Left lung (tissue), 10 donors: ENCODE measurements around the gene DMXL2. TPM values are rescaled to one million over a fixed set of nuclear protein-coding genes. Genes with fewer than 3 reads are reported as not detected.
"Not testable (repeated sequence)": the region's sequence is repeated elsewhere in the genome, so short reads cannot be mapped to it uniquely, and the experiment has no call there.

Experiments
- ATAC-seq: fragments of 200-7000 bp; cut with Tn5 transposase; one replicate; pipeline ENCODE4 v1.9.1; 2020; ENCODE audit warnings: moderate library complexity
- DNase-seq, 4 donors: peaks; one replicate each; pipeline ENCODE4 v3.0.0-alpha.2; 2013 to 2020
- H3K27ac ChIP-seq, 2 donors: fragments of 200-600 bp; sonication (generic) in 1 of 2; one replicate each; pipeline versions ENCODE4 v1.5.0 to v1.8.0; 2020 to 2021
- H3K27me3 ChIP-seq, 2 donors: fragments of 200-600 bp; sonication (generic) in 1 of 2; one replicate each; pipeline versions ENCODE4 v1.5.0 to v1.8.0; 2020 to 2021
- H3K36me3 ChIP-seq, 2 donors: fragments of 200-600 bp; sonication (generic) in 1 of 2; one replicate each; pipeline versions ENCODE4 v1.5.0 to v1.8.0; 2020 to 2021
- H3K4me1 ChIP-seq, 2 donors: fragments of 200-600 bp; one replicate each; pipeline ENCODE4 v1.8.0; 2021
- H3K4me3 ChIP-seq, 2 donors: fragments of 200-600 bp; sonication (generic) in 1 of 2; one replicate each; pipeline versions ENCODE4 v1.5.0 to v1.8.0; 2020 to 2021; ENCODE audit warnings: mild to moderate bottlenecking in 1 of 2
- H3K9me3 ChIP-seq, 2 donors: fragments of 200-600 bp; sonication (generic) in 1 of 2; one replicate each; pipeline versions ENCODE4 v1.5.0 to v1.8.0; 2020 to 2021
- intact Hi-C, 2 donors: fragments of 100-400 bp; cut with DNase I; formaldehyde crosslinking; loops; one replicate each; pipeline versions ENCODE4 v1.11.2 to v1.14.2; 2022
- polyA plus RNA-seq, 6 donors: library from polyadenylated mRNA; unstranded; fragments of 120-200 nt; gene quantifications; one replicate each; pipeline ENCODE4 v1.2.1, GENCODE V29; 2013; ENCODE audit not compliant: insufficient read length in 6 of 6
- total RNA-seq, 2 donors: library from RNA; stranded (reverse); fragmentation: NEBNext Ultra II Directional; extraction: Animal tissue kit (Norgen Biotek cat#: 25700); gene quantifications; one replicate each; pipeline ENCODE4 v1.2.1, GENCODE V29; 2021
- TF ChIP-seq, protein P1 (sequence below), 2 donors: fragments of 200-600 bp; sonication (generic) in 1 of 2; IDR thresholded peaks; one replicate each; pipeline versions ENCODE4 v1.5.0 to v1.8.0; 2021; ENCODE audit warnings: antibody characterized with exemption in 2 of 2
- donor health status: DM: no; HTN: yes; CAD: no.
- donor health status: DM: no; HTN: no; CAD: no.

Gene DMXL2
- total and polyA plus RNA-seq, 8 donors: 38.7 to 96.5 (median 79.2) TPM

GRCh38 chr15:51619331-51620035, 3.1 kb downstream of the DMXL2 start:
- TF ChIP-seq, protein P1, sequence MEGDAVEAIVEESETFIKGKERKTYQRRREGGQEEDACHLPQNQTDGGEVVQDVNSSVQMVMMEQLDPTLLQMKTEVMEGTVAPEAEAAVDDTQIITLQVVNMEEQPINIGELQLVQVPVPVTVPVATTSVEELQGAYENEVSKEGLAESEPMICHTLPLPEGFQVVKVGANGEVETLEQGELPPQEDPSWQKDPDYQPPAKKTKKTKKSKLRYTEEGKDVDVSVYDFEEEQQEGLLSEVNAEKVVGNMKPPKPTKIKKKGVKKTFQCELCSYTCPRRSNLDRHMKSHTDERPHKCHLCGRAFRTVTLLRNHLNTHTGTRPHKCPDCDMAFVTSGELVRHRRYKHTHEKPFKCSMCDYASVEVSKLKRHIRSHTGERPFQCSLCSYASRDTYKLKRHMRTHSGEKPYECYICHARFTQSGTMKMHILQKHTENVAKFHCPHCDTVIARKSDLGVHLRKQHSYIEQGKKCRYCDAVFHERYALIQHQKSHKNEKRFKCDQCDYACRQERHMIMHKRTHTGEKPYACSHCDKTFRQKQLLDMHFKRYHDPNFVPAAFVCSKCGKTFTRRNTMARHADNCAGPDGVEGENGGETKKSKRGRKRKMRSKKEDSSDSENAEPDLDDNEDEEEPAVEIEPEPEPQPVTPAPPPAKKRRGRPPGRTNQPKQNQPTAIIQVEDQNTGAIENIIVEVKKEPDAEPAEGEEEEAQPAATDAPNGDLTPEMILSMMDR (IDR thresholded peaks at IDR 0.05): no peak
- no peaks in the 10 kb centered on the region for H3K27me3 ChIP-seq
- DNase-seq: peak in 1 of 4 donors; percentile 61

GRCh38 chr15:51617886-51618285, 4.7 kb downstream of the DMXL2 start:
- DNase-seq (no peak), ATAC-seq (no peak)
- Histone ChIP-seq H3K36me3 (peaks cover 0 to 11% of the 10 kb centered on the region in 2 donors), H3K9me3 (no peaks in the 10 kb centered on the region), H3K27ac (no peak overlapping the region), H3K4me1 (peaks cover 0 to 42% of the 10 kb centered on the region in 2 donors), H3K4me3 (no peak overlapping the region), H3K27me3 (no peaks in the 10 kb centered on the region)
- TF ChIP-seq, protein P1 (IDR thresholded peaks at IDR 0.05): no peak
- intact Hi-C loops: no loop called here

More at GRCh38 chr15:51619331-51620035, 3.1 kb downstream of the DMXL2 start:
- Histone ChIP-seq H3K4me3 (peak overlapping the region in 1 of 2 donors; percentile 67), H3K36me3 (peaks cover 0 to 7% of the 10 kb centered on the region in 2 donors), H3K27ac (peak overlapping the region in 1 of 2 donors; percentile 98), H3K9me3 (no peaks in the 10 kb centered on the region), H3K4me1 (peaks cover 3 to 53% of the 10 kb centered on the region in 2 donors)
- intact Hi-C loops: no loop called here
- no peak for ATAC-seq

DNA sequence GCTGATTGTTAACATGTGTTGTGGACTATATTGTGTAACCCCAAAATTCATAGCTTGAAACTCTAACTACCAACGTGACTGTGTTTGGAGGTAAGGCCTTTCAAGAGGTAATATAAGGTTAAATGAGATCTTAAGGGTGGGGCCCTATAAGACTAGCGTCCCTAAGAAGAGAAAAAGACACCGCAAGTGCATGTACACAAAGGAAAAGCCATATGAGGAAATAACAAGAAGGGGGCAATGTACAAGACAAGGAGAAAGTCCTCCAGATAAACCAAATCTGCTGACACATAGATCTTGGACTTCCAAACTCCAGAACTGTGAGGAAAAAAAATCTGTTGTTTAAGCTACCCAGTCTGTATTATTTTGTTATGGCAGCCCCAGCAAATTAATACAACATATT, 8.6 kb downstream of the DMXL2 start:
- TF ChIP-seq, protein P1 (IDR thresholded peaks at IDR 0.05): no peak
- Histone ChIP-seq H3K27ac (no peak overlapping the region), H3K4me1 (peaks cover 0 to 22% of the 10 kb centered on the region in 2 donors), H3K27me3 (no peaks in the 10 kb centered on the region), H3K36me3 (peaks cover 0 to 16% of the 10 kb centered on the region in 2 donors), H3K4me3 (no peak overlapping the region), H3K9me3 (peaks cover 0 to 7% of the 10 kb centered on the region in 2 donors)
- no peak for DNase-seq
- ATAC-seq: no peak
- intact Hi-C loops: no loop called here

DNA sequence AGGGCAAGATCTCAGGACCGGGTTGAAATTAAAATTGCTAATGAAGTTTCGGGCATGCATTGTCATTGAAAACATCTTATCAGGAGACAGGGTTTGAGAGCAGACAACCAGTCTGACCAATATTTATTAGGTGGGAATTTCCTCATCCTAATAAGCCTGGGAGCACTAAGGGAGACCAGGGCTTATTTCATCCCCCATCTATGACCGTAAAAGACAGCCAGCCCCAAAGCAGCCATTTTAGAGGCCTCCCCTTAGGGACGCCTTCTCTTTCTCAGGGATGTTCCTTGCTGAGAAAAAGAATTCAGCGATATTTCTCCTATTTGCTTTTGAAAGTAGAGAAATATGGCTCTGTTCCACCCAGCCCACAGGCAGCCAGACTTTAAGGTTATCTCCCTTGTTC, 9.9 kb downstream of the DMXL2 start:
- peaks cover 0 to 16% of the 10 kb centered on the region in 2 donors for H3K36me3 ChIP-seq
- H3K4me1 ChIP-seq: peaks cover 0 to 16% of the 10 kb centered on the region in 2 donors
- DNase-seq, ATAC-seq, H3K4me3 ChIP-seq, H3K27me3 ChIP-seq, intact Hi-C loops, H3K27ac ChIP-seq, H3K9me3 ChIP-seq: not testable (repeated sequence)

DNA sequence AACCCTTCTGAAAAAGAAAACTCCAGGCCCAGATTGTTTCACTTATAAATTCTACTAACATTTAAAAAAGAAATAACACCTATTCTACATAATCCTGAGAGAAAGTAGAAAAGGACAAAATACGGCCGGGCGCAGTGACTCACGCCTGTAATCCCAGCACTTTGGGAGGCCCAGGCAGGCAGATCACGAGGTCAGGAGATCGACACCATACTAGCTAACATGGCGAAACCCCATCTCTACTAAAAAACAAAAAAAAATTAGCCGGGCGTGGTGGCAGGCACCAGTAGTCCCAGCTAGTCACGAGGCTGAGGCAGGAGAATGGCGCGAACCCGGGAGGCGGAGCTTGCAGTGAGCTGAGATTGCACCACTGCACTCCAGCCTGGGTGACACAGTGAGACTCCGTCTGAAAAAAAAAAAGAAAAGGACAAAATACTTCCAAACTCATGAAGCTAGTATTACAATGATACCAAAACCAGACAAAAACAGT, 19.1 kb downstream of the DMXL2 start:
- H3K9me3 ChIP-seq, H3K27ac ChIP-seq, ATAC-seq, intact Hi-C loops, H3K4me3 ChIP-seq, H3K27me3 ChIP-seq, H3K36me3 ChIP-seq: not testable (repeated sequence)
- peak in 1 of 4 donors; percentile 40 for DNase-seq
- peaks cover 0 to 36% of the 10 kb centered on the region in 2 donors for H3K4me1 ChIP-seq

DNA sequence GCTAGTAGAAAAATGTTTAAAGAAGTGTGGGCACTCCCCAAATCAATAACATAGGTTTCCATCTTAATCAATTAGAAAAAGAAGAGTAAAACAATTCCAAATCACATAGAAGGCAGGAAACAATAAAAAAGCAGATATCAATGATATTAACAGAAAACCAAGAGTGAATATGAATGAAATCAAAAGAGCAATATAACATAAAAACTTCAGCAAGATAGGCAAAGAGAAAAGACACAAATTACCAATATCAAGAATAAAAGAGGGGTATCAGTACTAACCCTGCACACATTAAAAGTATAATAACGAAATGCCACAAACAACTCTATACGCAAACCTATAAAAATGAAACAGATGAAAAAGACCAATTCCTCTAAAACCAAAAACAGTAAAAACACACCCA, 19.6 kb downstream of the DMXL2 start:
- Histone ChIP-seq H3K27ac (no peak overlapping the region), H3K36me3 (no peaks in the 10 kb centered on the region), H3K4me1 (peaks cover 0 to 40% of the 10 kb centered on the region in 2 donors), H3K9me3 (no peaks in the 10 kb centered on the region), H3K27me3 (no peaks in the 10 kb centered on the region), H3K4me3 (no peak overlapping the region)
- intact Hi-C loops: no loop called here
- TF ChIP-seq, protein P1 (IDR thresholded peaks at IDR 0.05): no peak
- no peak for ATAC-seq
- no peak for DNase-seq
